HUDEP-2 (cell line): ENCODE results near the gene CRMP1.

Experiments
- DNase-seq, 76 experiments: peaks; one replicate each; lab custom pipeline; 2025; ENCODE audit not compliant: unreplicated experiment in 76 of 76; lab: John Stamatoyannopoulos, UW

Gene CRMP1

GRCh38 chr4:5776510-5776909 is 116.4 kb downstream of the CRMP1 start:
- no peak for DNase-seq

DNA sequence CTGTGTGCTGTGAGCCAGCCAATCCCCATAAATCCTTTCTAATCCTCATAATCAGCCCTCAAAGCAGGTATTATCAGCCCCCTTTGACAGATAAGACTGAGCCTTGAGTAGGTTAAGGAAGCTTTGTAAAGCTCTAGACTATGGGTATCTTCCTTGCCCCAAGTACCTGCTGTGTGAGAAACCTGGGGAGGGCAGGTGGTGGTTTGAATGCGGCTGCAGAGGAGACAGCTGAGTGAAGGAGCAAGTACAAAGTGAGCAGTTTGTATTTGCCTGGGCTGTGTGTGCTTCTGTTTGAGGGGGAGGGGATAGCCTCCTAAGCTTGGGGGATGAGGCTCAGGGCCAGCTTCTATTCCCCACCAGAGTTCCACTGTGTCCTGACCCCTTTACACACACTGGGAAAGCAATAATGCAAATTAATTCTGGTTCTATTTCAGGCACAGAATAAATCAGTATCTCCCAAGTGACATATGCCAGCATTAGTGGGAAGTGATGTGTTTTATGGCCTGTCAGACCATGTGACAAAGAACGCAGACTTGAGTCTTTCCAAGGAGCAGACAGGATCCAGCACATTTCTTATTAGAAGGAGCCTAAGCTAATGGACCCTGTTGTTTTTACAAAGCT is 118.4 kb downstream of the CRMP1 start:
- DNase-seq: no peak

- no peak for DNase-seq
Observed at GRCh38 chr4:5773271-5773555, 119.7 kb downstream of the CRMP1 start.

DNA sequence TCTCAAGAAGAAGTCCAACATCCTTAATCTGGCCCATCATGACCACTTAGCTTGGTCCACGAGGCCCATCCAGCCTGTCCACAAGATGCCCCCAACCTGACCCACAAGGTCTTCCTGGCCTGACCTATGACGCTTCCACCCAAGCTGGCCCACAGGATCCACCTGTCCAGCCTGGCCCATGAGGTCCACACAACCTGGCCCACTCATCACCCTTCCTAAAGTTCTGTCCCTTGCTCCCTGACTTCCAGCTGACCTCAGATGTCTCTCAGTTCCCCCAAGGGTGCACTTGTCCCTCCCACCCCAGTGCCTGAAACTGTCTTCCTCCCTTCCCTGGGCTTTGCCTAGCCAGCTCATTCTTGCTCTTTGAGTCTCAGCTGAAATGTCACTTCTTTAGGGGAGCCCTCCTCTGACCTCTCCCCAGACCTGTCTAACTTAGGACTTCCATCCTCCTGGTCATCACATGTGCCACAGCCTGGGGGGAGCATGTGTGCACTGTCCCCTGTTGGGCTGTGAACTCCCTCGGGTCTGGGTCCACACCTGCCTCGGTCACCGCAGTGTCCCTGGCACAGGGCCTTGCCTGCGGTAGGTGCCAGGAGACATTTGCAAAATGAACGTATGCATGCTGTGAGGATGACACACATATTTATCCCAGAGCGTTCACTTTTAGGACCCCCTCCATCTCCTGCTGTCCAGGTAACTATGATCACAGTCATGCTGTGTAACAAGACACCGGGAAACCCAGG is 120.2 kb downstream of the CRMP1 start:
- no peak for DNase-seq
